Astrocyte (in vitro differentiated cells and primary cell): Measurements from ENCODE around the gene FAM131A. TPM values are rescaled to one million over a fixed set of nuclear protein-coding genes. Genes with fewer than 3 reads are reported as not detected.

Experiments used
- DNase-seq: peaks from one replicate; pipeline ENCODE4 v3.0.0-alpha.2; 2010; ENCODE audit warnings: low read depth
- FAIRE-seq: peaks from 2 replicates; lab custom pipeline; 2011; peaks lifted over from hg19 to GRCh38; lab: Jason Lieb, UNC
- H2AFZ ChIP-seq: 2 replicates; pipeline ENCODE4 v1.6.0; 2012; ENCODE audit warnings: low read depth, low read length, inconsistent platforms
- H3K27ac ChIP-seq: 2 replicates; pipeline ENCODE4 v1.5.1; 2011; ENCODE audit warnings: low read depth, low read length, inconsistent platforms
- H3K27me3 ChIP-seq: 2 replicates; pipeline ENCODE4 v1.6.0; 2011; ENCODE audit warnings: low read length, inconsistent platforms; ENCODE audit not compliant: insufficient read depth
- H3K36me3 ChIP-seq: 2 replicates; pipeline ENCODE4 v1.5.1; 2011; ENCODE audit warnings: low read length, inconsistent platforms; ENCODE audit not compliant: insufficient read depth
- H3K4me1 ChIP-seq: 2 replicates; pipeline ENCODE4 v1.5.1; 2011; ENCODE audit warnings: low read length, inconsistent platforms; ENCODE audit not compliant: insufficient read depth
- H3K4me2 ChIP-seq: 2 replicates; pipeline ENCODE4 v1.6.0; 2012; ENCODE audit warnings: low read length, inconsistent platforms
- H3K4me3 ChIP-seq: 2 replicates; pipeline ENCODE4 v1.5.1; 2011; ENCODE audit warnings: low read depth, mild to moderate bottlenecking, low read length, inconsistent platforms; ENCODE audit not compliant: insufficient read depth
- H3K79me2 ChIP-seq: 2 replicates; pipeline ENCODE4 v1.6.0; 2012; ENCODE audit warnings: mild to moderate bottlenecking, low read length, inconsistent platforms; ENCODE audit not compliant: insufficient read depth
- H3K9ac ChIP-seq: 2 replicates; pipeline ENCODE4 v1.6.0; 2012; ENCODE audit warnings: mild to moderate bottlenecking, low read length, inconsistent platforms
- H3K9me3 ChIP-seq: 2 replicates; pipeline ENCODE4 v1.5.1; 2012; ENCODE audit warnings: low read depth, mild to moderate bottlenecking, low read length, inconsistent platforms; ENCODE audit not compliant: insufficient read depth
- H4K20me1 ChIP-seq: 2 replicates; pipeline ENCODE4 v1.6.0; 2012; ENCODE audit warnings: low read length, inconsistent platforms; ENCODE audit not compliant: insufficient read depth
- H3K27ac Mint-ChIP-seq: one replicate; pipeline ENCODE4 v1.8.0; 2021; ENCODE audit warnings: mild to moderate bottlenecking, mixed read lengths; ENCODE audit not compliant: unreplicated experiment
- H3K27me3 Mint-ChIP-seq: one replicate; pipeline ENCODE4 v1.8.0; 2021; ENCODE audit warnings: low read depth, mixed read lengths; ENCODE audit not compliant: unreplicated experiment
- H3K36me3 Mint-ChIP-seq: one replicate; pipeline ENCODE4 v1.8.0; 2021; ENCODE audit warnings: low read depth, mixed read lengths; ENCODE audit not compliant: unreplicated experiment
- H3K4me1 Mint-ChIP-seq: one replicate; pipeline ENCODE4 v1.8.0; 2021; ENCODE audit warnings: low read depth, mixed read lengths; ENCODE audit not compliant: unreplicated experiment
- H3K4me3 Mint-ChIP-seq: one replicate; pipeline ENCODE4 v1.8.0; 2021; ENCODE audit warnings: mild to moderate bottlenecking, moderate library complexity, mixed read lengths; ENCODE audit not compliant: unreplicated experiment
- H3K9me3 Mint-ChIP-seq: one replicate; pipeline ENCODE4 v1.8.0; 2021; ENCODE audit warnings: mild to moderate bottlenecking, mixed read lengths; ENCODE audit not compliant: unreplicated experiment
- CTCF ChIP-seq: IDR thresholded peaks from 2 replicates; pipeline ENCODE4 v1.5.1; 2011; ENCODE audit warnings: low read depth, mild to moderate bottlenecking, inconsistent platforms, low read length, moderate library complexity; ENCODE audit not compliant: insufficient read depth
- EZH2 ChIP-seq: IDR thresholded peaks from 2 replicates; pipeline ENCODE4 v1.6.1; 2012; ENCODE audit warnings: mild to moderate bottlenecking, low read length, inconsistent platforms; ENCODE audit not compliant: insufficient read depth
- total RNA-seq: library from RNA; stranded (reverse); gene quantifications from 2 replicates; pipeline ENCODE4 v1.2.1, GENCODE V29; 2021

FAM131A gene
- total RNA-seq, 1 donor from 2014 or later = 12.2 TPM

- H3K27ac ChIP-seq = no peak overlapping the region
- Mint-ChIP-seq H3K36me3 (peaks cover 13% of the 10 kb centered on the region), H3K4me1 (peaks cover 16% of the 10 kb centered on the region), H3K27ac (peak overlapping the region; percentile 53), H3K4me3 (peak overlapping the region; percentile 88), H3K9me3 (no peaks in the 10 kb centered on the region), H3K27me3 (no peaks in the 10 kb centered on the region)
- peaks cover 34% of the 10 kb centered on the region for H3K79me2 ChIP-seq
- peak overlapping the region; percentile 92 for H3K4me2 ChIP-seq
- H3K36me3 ChIP-seq = peaks cover 6% of the 10 kb centered on the region
- TF ChIP-seq CTCF = no peak
- no peak for TF ChIP-seq EZH2
- DNase-seq (no peak), FAIRE-seq (no peak)
- peak overlapping the region; percentile 92 for H2AFZ ChIP-seq
- H4K20me1 ChIP-seq = peaks cover 17% of the 10 kb centered on the region
- H3K4me3 ChIP-seq = peak overlapping the region; percentile 82
- H3K9me3 ChIP-seq = no peaks in the 10 kb centered on the region
- H3K4me1 ChIP-seq = peaks cover 10% of the 10 kb centered on the region
- no peaks in the 10 kb centered on the region for H3K27me3 ChIP-seq
- peak overlapping the region; percentile 88 for H3K9ac ChIP-seq
These were observed 23.6 kb downstream of the FAM131A start for GRCh38 chr3:184360929-184361531.

- Histone ChIP-seq H2AFZ (peak within 1 kb of the TSS; percentile 92), H3K79me2 (peaks cover 34% of the 10 kb centered on the region), H3K27me3 (no peaks in the 10 kb centered on the region), H3K9me3 (no peaks in the 10 kb centered on the region), H3K9ac (peak within 1 kb of the TSS; percentile 88), H3K4me1 (peaks cover 10% of the 10 kb centered on the region), H3K27ac (peak within 1 kb of the TSS; percentile 90), H3K4me3 (peak within 1 kb of the TSS; percentile 82), H4K20me1 (peaks cover 17% of the 10 kb centered on the region), H3K36me3 (peaks cover 7% of the 10 kb centered on the region), H3K4me2 (peak within 1 kb of the TSS; percentile 92)
- Mint-ChIP-seq H3K27me3 (no peaks in the 10 kb centered on the region), H3K27ac (peak within 1 kb of the TSS; percentile 97), H3K36me3 (peaks cover 14% of the 10 kb centered on the region), H3K4me1 (peaks cover 16% of the 10 kb centered on the region), H3K4me3 (peak within 1 kb of the TSS; percentile 97), H3K9me3 (no peaks in the 10 kb centered on the region)
- FAIRE-seq (no peak), DNase-seq (no peak)
- no peak for TF ChIP-seq CTCF
- no peak for TF ChIP-seq EZH2
These were observed 24.1 kb downstream of the FAM131A start, which contains the start of the genes CLCN2 and POLR2H for GRCh38 chr3:184361532-184361931. CLCN2 (minus strand) TSS chr3:184361605; CDS start chr3:184361479, 126 bp downstream. POLR2H (plus strand) TSS chr3:184361710; CDS start chr3:184363493, 1,783 bp downstream.
